Ascending aorta (tissue), 2 donors: Measurements from ENCODE around the gene CHMP5. TPM values are rescaled to one million over a fixed set of nuclear protein-coding genes. Genes with fewer than 3 reads are reported as not detected.
A peak's percentile ranks its signal among the peaks of the same experiment; 100 is the strongest.

ENCODE experiments used
- DNase-seq, 2 donors: peaks; one replicate each; pipeline ENCODE4 v3.0.0-alpha.2; 2019; ENCODE audit warnings: low spot score in 2 of 2
- H3K27ac ChIP-seq, 2 donors: fragments of 200-600 bp; sonication (generic); one replicate each; pipeline ENCODE4 v1.5.1; 2016 to 2017; ENCODE audit warnings: mild to moderate bottlenecking in 1 of 2
- H3K27me3 ChIP-seq: fragments of 200-600 bp; sonication (generic); one replicate; pipeline ENCODE4 v1.5.1; 2017
- H3K36me3 ChIP-seq, 2 donors: fragments of 200-600 bp; sonication (generic); one replicate each; pipeline ENCODE4 v1.5.1; 2016
- H3K4me1 ChIP-seq, 2 donors: fragments of 200-600 bp; sonication (generic); one replicate each; pipeline ENCODE4 v1.5.1; 2016 to 2017; ENCODE audit warnings: mild to moderate bottlenecking in 1 of 2
- H3K4me3 ChIP-seq, 2 donors: fragments of 200-600 bp; sonication (generic); one replicate each; pipeline ENCODE4 v1.5.1; 2016 to 2017; ENCODE audit warnings: mild to moderate bottlenecking in 1 of 2
- H3K9me3 ChIP-seq, 2 donors: fragments of 200-600 bp; sonication (generic); one replicate each; pipeline ENCODE4 v1.5.1; 2016
- intact Hi-C: fragments of 100-400 bp; cut with DNase I; formaldehyde crosslinking; loops from one replicate; pipeline ENCODE4 v1.15.1; 2023
- total RNA-seq: library from RNA; depleted of rRNA; stranded (reverse); fragments of >200 nt; gene quantifications from one replicate; pipeline ENCODE4 v1.1.0, GENCODE V29; 2016
- TF ChIP-seq, protein P1 (sequence below), 3 experiments: fragments of 200-600 bp in 2 of 3; fragments of 450-650 bp in 1 of 3; sonication (generic) in 2 of 3; IDR thresholded peaks; one replicate each; pipeline ENCODE4 v1.5.1; 2016 to 2019; ENCODE audit warnings: antibody characterized with exemption in 3 of 3, mild to moderate bottlenecking in 1 of 3, moderate library complexity in 1 of 3

Gene CHMP5
- total RNA-seq, 1 donor from 2014 or later = 47.5 TPM

DNA sequence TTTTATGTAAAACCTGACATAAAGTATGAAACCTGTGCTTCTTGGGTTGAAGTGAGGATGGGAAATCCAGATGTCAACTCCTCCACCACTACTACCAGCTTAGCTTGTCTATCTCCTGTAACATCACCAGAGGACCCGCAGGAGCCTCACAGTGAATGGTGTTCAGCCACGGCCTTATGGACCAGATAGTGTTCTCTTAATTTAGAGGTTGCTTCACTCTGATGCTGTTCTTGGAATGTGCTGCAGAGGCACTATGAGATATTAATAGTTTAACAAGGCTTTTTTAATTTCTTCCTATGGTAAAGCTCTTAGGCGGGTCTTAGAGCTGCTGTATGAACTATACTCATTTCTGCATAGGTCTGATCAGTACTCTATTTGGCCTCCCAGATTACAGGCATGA is 53.4 kb downstream of the CHMP5 start:
- H3K4me1 ChIP-seq = peaks cover 0 to 3% of the 10 kb centered on the region in 2 donors
- no peak overlapping the region for H3K4me3 ChIP-seq
- peaks cover 73 to 91% of the 10 kb centered on the region in 2 donors for H3K36me3 ChIP-seq
- H3K27ac ChIP-seq = no peak overlapping the region
- H3K27me3 ChIP-seq = no peaks in the 10 kb centered on the region
- TF ChIP-seq, protein P1, sequence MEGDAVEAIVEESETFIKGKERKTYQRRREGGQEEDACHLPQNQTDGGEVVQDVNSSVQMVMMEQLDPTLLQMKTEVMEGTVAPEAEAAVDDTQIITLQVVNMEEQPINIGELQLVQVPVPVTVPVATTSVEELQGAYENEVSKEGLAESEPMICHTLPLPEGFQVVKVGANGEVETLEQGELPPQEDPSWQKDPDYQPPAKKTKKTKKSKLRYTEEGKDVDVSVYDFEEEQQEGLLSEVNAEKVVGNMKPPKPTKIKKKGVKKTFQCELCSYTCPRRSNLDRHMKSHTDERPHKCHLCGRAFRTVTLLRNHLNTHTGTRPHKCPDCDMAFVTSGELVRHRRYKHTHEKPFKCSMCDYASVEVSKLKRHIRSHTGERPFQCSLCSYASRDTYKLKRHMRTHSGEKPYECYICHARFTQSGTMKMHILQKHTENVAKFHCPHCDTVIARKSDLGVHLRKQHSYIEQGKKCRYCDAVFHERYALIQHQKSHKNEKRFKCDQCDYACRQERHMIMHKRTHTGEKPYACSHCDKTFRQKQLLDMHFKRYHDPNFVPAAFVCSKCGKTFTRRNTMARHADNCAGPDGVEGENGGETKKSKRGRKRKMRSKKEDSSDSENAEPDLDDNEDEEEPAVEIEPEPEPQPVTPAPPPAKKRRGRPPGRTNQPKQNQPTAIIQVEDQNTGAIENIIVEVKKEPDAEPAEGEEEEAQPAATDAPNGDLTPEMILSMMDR (IDR thresholded peaks at IDR 0.05) = no peak
- DNase-seq = no peak
- intact Hi-C loops = no loop called here
- no peaks in the 10 kb centered on the region for H3K9me3 ChIP-seq

DNA sequence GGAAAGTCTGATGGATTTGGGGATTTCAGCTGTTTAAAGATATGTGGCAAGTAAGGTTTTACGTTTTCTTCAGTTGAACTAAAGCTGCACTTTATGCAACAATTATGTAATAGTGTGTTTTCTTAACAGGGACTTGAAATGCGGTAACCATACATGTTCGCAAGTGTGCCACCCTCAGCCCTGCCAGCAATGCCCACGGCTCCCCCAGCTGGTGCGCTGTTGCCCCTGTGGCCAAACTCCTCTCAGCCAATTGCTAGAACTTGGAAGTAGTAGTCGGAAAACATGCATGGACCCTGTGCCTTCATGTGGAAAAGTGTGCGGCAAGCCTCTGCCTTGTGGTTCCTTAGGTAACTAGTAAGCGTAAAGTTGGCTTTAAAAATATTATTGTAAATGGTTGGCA is 53.9 kb downstream of the CHMP5 start:
- H3K27me3 ChIP-seq = no peaks in the 10 kb centered on the region
- no peak for DNase-seq
- peaks cover 0 to 3% of the 10 kb centered on the region in 2 donors for H3K4me1 ChIP-seq
- no peak overlapping the region for H3K4me3 ChIP-seq
- TF ChIP-seq, protein P1 (IDR thresholded peaks at IDR 0.05) = no peak
- H3K36me3 ChIP-seq = peaks cover 70 to 91% of the 10 kb centered on the region in 2 donors
- H3K9me3 ChIP-seq = no peaks in the 10 kb centered on the region
- intact Hi-C loops = no loop called here
- no peak overlapping the region for H3K27ac ChIP-seq

DNA sequence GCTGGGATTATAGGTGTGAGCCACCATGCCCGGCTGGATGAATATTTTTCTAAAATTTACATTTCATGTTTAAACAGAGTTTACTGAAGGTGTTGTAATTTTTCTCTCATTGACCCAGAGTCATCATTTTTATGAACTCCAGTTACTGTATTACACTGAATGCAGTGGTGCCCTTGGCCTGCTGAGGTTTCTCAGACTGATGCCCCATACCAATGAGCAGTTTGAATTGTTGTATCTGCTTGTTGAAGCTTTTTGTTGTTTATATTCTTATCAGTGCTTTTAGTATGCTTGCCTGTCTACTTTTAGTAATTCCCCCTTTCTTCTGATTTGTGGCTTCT is 55.4 kb downstream of the CHMP5 start:
- Histone ChIP-seq H3K4me3 (no peak overlapping the region), H3K36me3 (peaks cover 67 to 81% of the 10 kb centered on the region in 2 donors), H3K27me3 (no peaks in the 10 kb centered on the region), H3K9me3 (no peaks in the 10 kb centered on the region), H3K4me1 (peaks cover 0 to 3% of the 10 kb centered on the region in 2 donors), H3K27ac (peak overlapping the region; percentile 45 to 56)
- DNase-seq = no peak
- TF ChIP-seq, protein P1 (IDR thresholded peaks at IDR 0.05) = no peak
- intact Hi-C loops = no loop called here

DNA sequence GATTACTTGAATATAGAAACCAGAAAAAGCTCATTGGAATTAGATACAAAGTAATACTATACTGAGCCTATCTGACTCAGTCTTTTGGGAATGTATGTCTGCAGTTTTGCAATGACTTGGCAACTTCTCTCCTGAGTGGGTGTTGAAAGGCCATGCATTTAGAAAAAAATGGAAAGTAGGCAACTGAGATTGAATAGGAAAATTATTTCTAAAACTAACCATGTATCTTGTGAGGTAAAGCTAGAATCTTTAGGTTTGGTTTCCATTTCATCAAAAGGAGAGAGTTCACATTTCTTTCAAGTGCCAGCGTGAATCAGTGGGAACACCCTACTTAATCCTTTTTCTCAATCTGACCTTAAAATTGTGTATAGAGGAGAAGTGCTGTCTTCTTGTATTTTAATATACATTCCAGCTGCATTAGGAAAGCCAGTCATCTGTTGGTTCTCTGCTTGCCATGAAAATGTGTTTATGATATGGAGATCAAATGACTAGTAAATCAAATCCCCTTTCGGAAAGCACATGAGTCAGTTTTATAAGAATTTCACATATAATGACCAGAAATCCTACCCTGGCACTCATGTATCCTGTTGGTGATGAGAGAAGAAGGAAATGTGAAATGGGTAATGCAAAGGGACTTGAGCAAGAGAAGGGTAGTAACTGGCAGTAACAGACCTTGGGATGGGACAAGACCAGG is 55.9 kb downstream of the CHMP5 start:
- intact Hi-C loops = no loop called here
- Histone ChIP-seq H3K36me3 (peaks cover 64 to 76% of the 10 kb centered on the region in 2 donors), H3K27ac (peak overlapping the region; percentile 45 to 56), H3K9me3 (no peaks in the 10 kb centered on the region), H3K27me3 (no peaks in the 10 kb centered on the region), H3K4me1 (peaks cover 0 to 3% of the 10 kb centered on the region in 2 donors), H3K4me3 (no peak overlapping the region)
- DNase-seq = peak in 1 of 2 donors; percentile 66
- TF ChIP-seq, protein P1 (IDR thresholded peaks at IDR 0.05) = no peak

DNA sequence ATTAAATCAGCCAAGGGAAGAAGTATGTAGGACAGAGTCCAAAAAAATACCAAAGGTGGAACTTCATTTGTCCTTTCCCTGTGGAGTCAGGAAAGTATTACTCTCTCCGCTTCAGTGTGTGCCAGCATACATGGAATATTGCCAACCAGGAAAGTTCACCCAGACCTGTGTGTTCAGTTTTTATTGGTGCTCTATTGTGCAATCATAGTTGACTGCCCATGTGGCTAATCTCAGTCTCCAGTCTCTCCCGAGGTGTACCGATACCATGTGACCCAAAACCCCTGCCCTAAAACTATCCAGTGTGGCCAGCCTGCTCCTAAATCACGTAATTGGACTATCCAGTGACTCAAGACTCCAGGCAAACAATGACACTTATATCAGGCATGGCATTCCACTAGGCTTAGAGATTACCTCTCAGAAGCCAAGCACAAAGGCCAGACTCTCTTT is 64.3 kb downstream of the CHMP5 start:
- DNase-seq = peak in 1 of 2 donors; percentile 76
- H3K27ac ChIP-seq = peak overlapping the region; percentile 60 to 71
- H3K9me3 ChIP-seq = no peaks in the 10 kb centered on the region
- TF ChIP-seq, protein P1 (IDR thresholded peaks at IDR 0.05) = no peak
- H3K4me3 ChIP-seq = no peak overlapping the region
- intact Hi-C loops = no loop called here
- H3K36me3 ChIP-seq = peaks cover 44 to 47% of the 10 kb centered on the region in 2 donors
- peaks cover 0 to 2% of the 10 kb centered on the region in 2 donors for H3K4me1 ChIP-seq
- H3K27me3 ChIP-seq = no peaks in the 10 kb centered on the region
